A549 (cell line): Measurements from ENCODE around the gene MYOC. TPM values are rescaled to one million over a fixed set of nuclear protein-coding genes. Genes with fewer than 3 reads are reported as not detected.

Experiments
- ATAC-seq, 2 experiments: fragments of 200-7000 bp in 1 of 2; fragments of >200 bp in 1 of 2; cut with Nextera tagmentation in 1 of 2; cut with Tn5 transposase in 1 of 2; 3 replicates each; pipeline versions ENCODE4 v1.8.0 to v1.9.1; 2018 to 2020; ENCODE audit warnings: mild to moderate bottlenecking in 1 of 2, moderate library complexity in 1 of 2
- CTCF ChIA-PET: fragments of 300-600 bp; sonication (Branson Sonifier 250); formaldehyde crosslinking; extraction: SDS; loops from one replicate; lab custom pipeline; 2021; ENCODE audit warnings: antibody characterized with exemption, inconsistent platforms; lab: Yijun Ruan, JAX
- POLR2A ChIA-PET: fragments of 350-600 bp; formaldehyde crosslinking; extraction: SDS; loops from one replicate; lab custom pipeline; 2021; ENCODE audit warnings: antibody characterized with exemption, inconsistent platforms; lab: Yijun Ruan, JAX
- DNase-seq, 2 experiments: peaks; one replicate each; pipeline versions ENCODE4 v3.0.0 to v3.0.0-alpha.2; 2011 to 2016; ENCODE audit warnings: low read depth in 1 of 2, low spot score in 1 of 2
- FAIRE-seq: peaks from 2 replicates; lab custom pipeline; 2011; peaks lifted over from hg19 to GRCh38; lab: Jason Lieb, UNC
- H3K27ac ChIP-seq, 2 experiments: fragments of >200 bp; sonication (Bioruptor Twin); formaldehyde crosslinking; 3 replicates each; pipeline ENCODE4 v1.5.1; 2016 to 2017
- H3K4me1 ChIP-seq: fragments of >200 bp; sonication (Bioruptor Twin); formaldehyde crosslinking; 3 replicates; pipeline ENCODE4 v1.6.1; 2016
- H3K4me2 ChIP-seq: fragments of >200 bp; sonication (Bioruptor Twin); formaldehyde crosslinking; 3 replicates; pipeline ENCODE4 v1.6.1; 2016
- H3K4me3 ChIP-seq: fragments of >200 bp; sonication (Bioruptor Twin); formaldehyde crosslinking; 3 replicates; pipeline ENCODE4 v1.5.1; 2016
- H3K9me3 ChIP-seq: fragments of >200 bp; sonication (Bioruptor Twin); formaldehyde crosslinking; 3 replicates; pipeline ENCODE4 v1.6.1; 2016
- CEBPB ChIP-seq, 2 experiments: fragments of >200 bp in 1 of 2; sonication (Bioruptor Twin) in 1 of 2; formaldehyde crosslinking in 1 of 2; IDR thresholded peaks; 2 replicates each; pipeline ENCODE4 v1.6.1; 2012 to 2016
- CHD2 ChIP-seq: fragments of 150-350 bp; IDR thresholded peaks from 2 replicates; pipeline ENCODE4 v1.6.1; 2014; ENCODE audit warnings: low read length; ENCODE audit not compliant: partially characterized antibody
- FOSB ChIP-seq: fragments of 250-450 bp; sonication (Bioruptor Pico); IDR thresholded peaks from 2 replicates; pipeline ENCODE4 v1.5.0; 2020; ENCODE audit warnings: mild to moderate bottlenecking, moderate library complexity
- FOSL2 ChIP-seq, 2 experiments: fragments of 450-650 bp in 1 of 2; fragments of >200 bp in 1 of 2; sonication (Bioruptor Twin) in 1 of 2; formaldehyde crosslinking; IDR thresholded peaks; 2 replicates each; pipeline versions ENCODE4 v1.5.0 to v1.6.1; 2016 to 2020; ENCODE audit warnings: mild to moderate bottlenecking in 1 of 2, moderate library complexity in 1 of 2
- GATA3 ChIP-seq: IDR thresholded peaks from 2 replicates; pipeline ENCODE4 v1.6.1; 2012; ENCODE audit warnings: borderline replicate concordance
- HDAC2 ChIP-seq: fragments of 200-600 bp; sonication (generic); IDR thresholded peaks from 2 replicates; pipeline ENCODE4 v1.6.1; 2016
- HOXB13 ChIP-seq: fragments of 250-450 bp; sonication (Bioruptor Pico); IDR thresholded peaks from 2 replicates; pipeline ENCODE4 v1.5.0; 2020; ENCODE audit warnings: low read depth, mild to moderate bottlenecking, moderate library complexity
- HOXB5 ChIP-seq: fragments of 250-450 bp; sonication (Bioruptor Pico); IDR thresholded peaks from 2 replicates; pipeline ENCODE4 v1.5.0; 2020; ENCODE audit warnings: mild to moderate bottlenecking, moderate library complexity
- JUN ChIP-seq, 2 experiments: fragments of >200 bp; sonication (Bioruptor Twin); formaldehyde crosslinking; IDR thresholded peaks; 2 replicates in 1 of 2; 3 replicates in 1 of 2; pipeline ENCODE4 v1.6.1; 2016 to 2017
- JUNB ChIP-seq: fragments of >200 bp; sonication (Bioruptor Twin); formaldehyde crosslinking; IDR thresholded peaks from 2 replicates; pipeline ENCODE4 v1.6.1; 2016
- POLR2AphosphoS2 ChIP-seq: conservative IDR thresholded peaks from 2 replicates; pipeline ENCODE4 v1.6.1; 2012; ENCODE audit warnings: low read length, improper control_type of control experiment, inconsistent platforms
- RCOR1 ChIP-seq: fragments of 150-350 bp; IDR thresholded peaks from 2 replicates; pipeline ENCODE4 v1.6.1; 2014; ENCODE audit warnings: antibody characterized with exemption, low read length, low read depth
- RNF2 ChIP-seq: fragments of 200-600 bp; sonication (generic); IDR thresholded peaks from 2 replicates; pipeline ENCODE4 v1.6.1; 2016; ENCODE audit warnings: low read depth, mild to moderate bottlenecking, antibody characterized with exemption, moderate library complexity, borderline replicate concordance
- SMC3 ChIP-seq: fragments of >200 bp; sonication (Bioruptor Twin); formaldehyde crosslinking; IDR thresholded peaks from 3 replicates; pipeline ENCODE4 v1.6.1; 2018; ENCODE audit warnings: inconsistent platforms
- TP53 ChIP-seq: fragments of 250-450 bp; sonication (Bioruptor Pico); IDR thresholded peaks from 2 replicates; pipeline ENCODE4 v1.5.0; 2021; ENCODE audit warnings: mild to moderate bottlenecking, moderate library complexity
- ZC3H11A ChIP-seq: fragments of 450-650 bp; IDR thresholded peaks from 2 replicates; pipeline ENCODE4 v1.6.1; 2014; ENCODE audit warnings: antibody characterized with exemption, mild to moderate bottlenecking
- ZNF302 ChIP-seq: fragments of 250-450 bp; sonication (Bioruptor Pico); IDR thresholded peaks from 2 replicates; pipeline ENCODE4 v1.9.0; 2021; ENCODE audit warnings: inconsistent platforms, mild to moderate bottlenecking, moderate library complexity
- WGBS: methylation state at CpG from one replicate; pipeline ENCODE4 v1.1.6; 2017; ENCODE audit errors: missing lambda C conversion rate; 5-methylcytosine and 5-hydroxymethylcytosine counted together
- polyA plus RNA-seq, 4 experiments: library from polyadenylated mRNA; depleted of rRNA in 3 of 4; stranded (reverse); fragments of >200 nt; fragmentation: RNase III in 1 of 4; extraction: RNeasy Plus Mini Kit Qiagen cat#74134 plus additional on column Dnase treatment in 1 of 4; gene quantifications; 2 replicates in 3 of 4; 3 replicates in 1 of 4; pipeline ENCODE4 v1.2.3, GENCODE V29; 2011 to 2017
- TF ChIP-seq, protein P1 (sequence below): fragments of >200 bp; sonication (Bioruptor Twin); formaldehyde crosslinking; IDR thresholded peaks from 3 replicates; pipeline ENCODE4 v1.5.1; 2016
- TF ChIP-seq, protein P2 (sequence below): fragments of >200 bp; sonication (Bioruptor Twin); formaldehyde crosslinking; IDR thresholded peaks from 3 replicates; pipeline ENCODE4 v1.6.1; 2016
- TF ChIP-seq, protein P3 (sequence below): fragments of 250-450 bp; sonication (Bioruptor Pico); IDR thresholded peaks from 2 replicates; pipeline ENCODE4 v1.5.0; 2021; ENCODE audit warnings: mild to moderate bottlenecking, moderate library complexity, borderline replicate concordance
- TF ChIP-seq, protein P4 (sequence below): fragments of 200-600 bp; sonication (generic); IDR thresholded peaks from 2 replicates; pipeline ENCODE4 v1.6.1; 2016; ENCODE audit warnings: antibody characterized with exemption, mild to moderate bottlenecking, moderate library complexity

The MYOC gene
- polyA plus RNA-seq, 2 of the 4 experiments (the other 2 are of a cell fraction), result not detected

DNA sequence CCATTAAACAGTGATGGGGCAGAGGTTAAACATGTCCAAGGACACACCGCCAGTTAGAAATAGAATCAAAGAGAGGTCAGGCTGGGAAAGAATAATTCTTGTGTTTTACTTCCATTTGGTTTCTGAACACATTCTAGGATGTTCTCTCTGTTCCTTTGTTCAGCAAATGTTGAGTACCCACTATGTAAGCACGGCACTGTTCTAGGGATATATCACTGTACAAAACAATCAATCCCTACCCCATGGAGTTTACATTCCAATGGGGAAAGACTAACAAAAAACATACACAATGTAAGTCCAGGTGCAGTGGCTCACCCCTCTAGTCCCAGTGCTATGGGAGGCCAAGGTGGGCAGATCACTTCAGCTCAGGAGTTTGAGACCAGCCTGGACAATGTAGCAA lies 24.3 kb downstream of the MYOC start:
- ATAC-seq, result no peak
- H3K4me3 ChIP-seq, result no peak overlapping the region
- H3K9me3 ChIP-seq, result no peaks in the 10 kb centered on the region
- CTCF ChIA-PET, result interaction anchor here (2.8 kb wide), 1 partner anchor 17 kb away, joined by 11 read pairs; no protein-coding TSS in a partner anchor
- H3K4me2 ChIP-seq, result no peak overlapping the region
- 44% methylated on average over 2 of the region's 2 CpGs for WGBS
- TF ChIP-seq JUNB (no peak), CEBPB (IDR thresholded peaks at IDR 0.05) (no peak), SMC3 (no peak), RCOR1 (no peak), POLR2AphosphoS2 (no peak), ZC3H11A (no peak), HOXB5 (CRISPR knock-in tag) (no peak), GATA3 (no peak), HOXB13 (no peak), FOSB (CRISPR knock-in tag) (no peak), TP53 (CRISPR knock-in tag) (no peak)
- TF ChIP-seq, protein P1, sequence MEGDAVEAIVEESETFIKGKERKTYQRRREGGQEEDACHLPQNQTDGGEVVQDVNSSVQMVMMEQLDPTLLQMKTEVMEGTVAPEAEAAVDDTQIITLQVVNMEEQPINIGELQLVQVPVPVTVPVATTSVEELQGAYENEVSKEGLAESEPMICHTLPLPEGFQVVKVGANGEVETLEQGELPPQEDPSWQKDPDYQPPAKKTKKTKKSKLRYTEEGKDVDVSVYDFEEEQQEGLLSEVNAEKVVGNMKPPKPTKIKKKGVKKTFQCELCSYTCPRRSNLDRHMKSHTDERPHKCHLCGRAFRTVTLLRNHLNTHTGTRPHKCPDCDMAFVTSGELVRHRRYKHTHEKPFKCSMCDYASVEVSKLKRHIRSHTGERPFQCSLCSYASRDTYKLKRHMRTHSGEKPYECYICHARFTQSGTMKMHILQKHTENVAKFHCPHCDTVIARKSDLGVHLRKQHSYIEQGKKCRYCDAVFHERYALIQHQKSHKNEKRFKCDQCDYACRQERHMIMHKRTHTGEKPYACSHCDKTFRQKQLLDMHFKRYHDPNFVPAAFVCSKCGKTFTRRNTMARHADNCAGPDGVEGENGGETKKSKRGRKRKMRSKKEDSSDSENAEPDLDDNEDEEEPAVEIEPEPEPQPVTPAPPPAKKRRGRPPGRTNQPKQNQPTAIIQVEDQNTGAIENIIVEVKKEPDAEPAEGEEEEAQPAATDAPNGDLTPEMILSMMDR, result no peak
- TF ChIP-seq, protein P2, sequence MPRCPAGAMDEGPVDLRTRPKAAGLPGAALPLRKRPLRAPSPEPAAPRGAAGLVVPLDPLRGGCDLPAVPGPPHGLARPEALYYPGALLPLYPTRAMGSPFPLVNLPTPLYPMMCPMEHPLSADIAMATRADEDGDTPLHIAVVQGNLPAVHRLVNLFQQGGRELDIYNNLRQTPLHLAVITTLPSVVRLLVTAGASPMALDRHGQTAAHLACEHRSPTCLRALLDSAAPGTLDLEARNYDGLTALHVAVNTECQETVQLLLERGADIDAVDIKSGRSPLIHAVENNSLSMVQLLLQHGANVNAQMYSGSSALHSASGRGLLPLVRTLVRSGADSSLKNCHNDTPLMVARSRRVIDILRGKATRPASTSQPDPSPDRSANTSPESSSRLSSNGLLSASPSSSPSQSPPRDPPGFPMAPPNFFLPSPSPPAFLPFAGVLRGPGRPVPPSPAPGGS, result no peak
- H3K27ac ChIP-seq, result no peak overlapping the region
- FAIRE-seq, result no peak
- DNase-seq, result no peak
- POLR2A ChIA-PET, result no interaction called here
- no peaks in the 10 kb centered on the region for H3K4me1 ChIP-seq

DNA sequence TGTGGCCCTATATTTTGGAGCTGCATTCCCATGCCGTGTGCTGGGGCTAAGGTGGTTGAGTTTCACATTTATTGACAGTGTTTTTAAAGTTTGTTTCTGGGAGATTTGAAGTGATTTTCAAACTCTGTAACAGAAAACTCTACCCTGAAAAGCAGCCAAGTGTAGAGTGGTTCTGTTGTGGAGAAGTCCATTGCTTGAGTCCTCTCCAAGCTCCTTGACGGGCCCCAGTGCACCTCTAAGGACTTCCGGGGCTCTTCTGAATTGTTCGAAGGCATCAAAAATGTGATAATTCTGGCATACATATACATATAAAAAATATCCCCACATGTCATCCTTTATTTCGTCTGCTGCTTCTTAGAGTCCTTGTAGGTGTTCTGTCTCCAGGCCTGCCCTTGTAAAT lies 25.5 kb downstream of the MYOC start:
- no peak for FAIRE-seq
- no peaks in the 10 kb centered on the region for H3K9me3 ChIP-seq
- CTCF ChIA-PET, result interaction anchor here (1.5 kb wide), 1 partner anchor 18 kb away, joined by 9 read pairs; no protein-coding TSS in a partner anchor
- no peak overlapping the region for H3K4me3 ChIP-seq
- no peak for TF ChIP-seq CHD2
- TF ChIP-seq RNF2, result no peak
- TF ChIP-seq HDAC2, result no peak
- no peak for TF ChIP-seq ZNF302 (CRISPR knock-in tag)
- TF ChIP-seq JUN (IDR thresholded peaks at IDR 0.05), result no peak
- TF ChIP-seq ZC3H11A, result no peak
- TF ChIP-seq, protein P3, sequence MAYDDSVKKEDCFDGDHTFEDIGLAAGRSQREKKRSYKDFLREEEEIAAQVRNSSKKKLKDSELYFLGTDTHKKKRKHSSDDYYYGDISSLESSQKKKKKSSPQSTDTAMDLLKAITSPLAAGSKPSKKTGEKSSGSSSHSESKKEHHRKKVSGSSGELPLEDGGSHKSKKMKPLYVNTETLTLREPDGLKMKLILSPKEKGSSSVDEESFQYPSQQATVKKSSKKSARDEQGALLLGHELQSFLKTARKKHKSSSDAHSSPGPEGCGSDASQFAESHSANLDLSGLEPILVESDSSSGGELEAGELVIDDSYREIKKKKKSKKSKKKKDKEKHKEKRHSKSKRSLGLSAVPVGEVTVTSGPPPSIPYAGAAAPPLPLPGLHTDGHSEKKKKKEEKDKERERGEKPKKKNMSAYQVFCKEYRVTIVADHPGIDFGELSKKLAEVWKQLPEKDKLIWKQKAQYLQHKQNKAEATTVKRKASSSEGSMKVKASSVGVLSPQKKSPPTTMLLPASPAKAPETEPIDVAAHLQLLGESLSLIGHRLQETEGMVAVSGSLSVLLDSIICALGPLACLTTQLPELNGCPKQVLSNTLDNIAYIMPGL, result no peak
- TF ChIP-seq, protein P4, sequence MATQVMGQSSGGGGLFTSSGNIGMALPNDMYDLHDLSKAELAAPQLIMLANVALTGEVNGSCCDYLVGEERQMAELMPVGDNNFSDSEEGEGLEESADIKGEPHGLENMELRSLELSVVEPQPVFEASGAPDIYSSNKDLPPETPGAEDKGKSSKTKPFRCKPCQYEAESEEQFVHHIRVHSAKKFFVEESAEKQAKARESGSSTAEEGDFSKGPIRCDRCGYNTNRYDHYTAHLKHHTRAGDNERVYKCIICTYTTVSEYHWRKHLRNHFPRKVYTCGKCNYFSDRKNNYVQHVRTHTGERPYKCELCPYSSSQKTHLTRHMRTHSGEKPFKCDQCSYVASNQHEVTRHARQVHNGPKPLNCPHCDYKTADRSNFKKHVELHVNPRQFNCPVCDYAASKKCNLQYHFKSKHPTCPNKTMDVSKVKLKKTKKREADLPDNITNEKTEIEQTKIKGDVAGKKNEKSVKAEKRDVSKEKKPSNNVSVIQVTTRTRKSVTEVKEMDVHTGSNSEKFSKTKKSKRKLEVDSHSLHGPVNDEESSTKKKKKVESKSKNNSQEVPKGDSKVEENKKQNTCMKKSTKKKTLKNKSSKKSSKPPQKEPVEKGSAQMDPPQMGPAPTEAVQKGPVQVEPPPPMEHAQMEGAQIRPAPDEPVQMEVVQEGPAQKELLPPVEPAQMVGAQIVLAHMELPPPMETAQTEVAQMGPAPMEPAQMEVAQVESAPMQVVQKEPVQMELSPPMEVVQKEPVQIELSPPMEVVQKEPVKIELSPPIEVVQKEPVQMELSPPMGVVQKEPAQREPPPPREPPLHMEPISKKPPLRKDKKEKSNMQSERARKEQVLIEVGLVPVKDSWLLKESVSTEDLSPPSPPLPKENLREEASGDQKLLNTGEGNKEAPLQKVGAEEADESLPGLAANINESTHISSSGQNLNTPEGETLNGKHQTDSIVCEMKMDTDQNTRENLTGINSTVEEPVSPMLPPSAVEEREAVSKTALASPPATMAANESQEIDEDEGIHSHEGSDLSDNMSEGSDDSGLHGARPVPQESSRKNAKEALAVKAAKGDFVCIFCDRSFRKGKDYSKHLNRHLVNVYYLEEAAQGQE, result no peak
- no peak for TF ChIP-seq FOSL2 (IDR thresholded peaks at IDR 0.05)
- TF ChIP-seq FOSL2 (CRISPR knock-in tag; IDR thresholded peaks at IDR 0.05), result no peak
- no peak for ATAC-seq
- 63% methylated on average over 5 of the region's 5 CpGs for WGBS
- H3K4me2 ChIP-seq, result no peak overlapping the region
- no peak for DNase-seq
- POLR2A ChIA-PET, result no interaction called here
- H3K4me1 ChIP-seq, result no peaks in the 10 kb centered on the region
- no peak overlapping the region for H3K27ac ChIP-seq
